Calu3 (cell line): ENCODE measurements around the gene SLC7A11. TPM values are rescaled to one million over a fixed set of nuclear protein-coding genes. Genes with fewer than 3 reads are reported as not detected.
A peak's percentile ranks its signal among the peaks of the same experiment; 100 is the strongest.
"Not testable (repeated sequence)": the region's sequence is repeated elsewhere in the genome, so short reads cannot be mapped to it uniquely, and the experiment has no call there.

Source experiments
- BruUV-seq: library from RNA; stranded (reverse); fragments of 400-500 nt; replicated peaks from 2 replicates; lab custom pipeline; 2021; lab: Mats Ljungman, UMichigan
- CTCF ChIA-PET: fragments of 300-600 bp; sonication (Branson Sonifier 250); formaldehyde crosslinking; loops from one replicate; lab custom pipeline; 2022; ENCODE audit warnings: antibody characterized with exemption; lab: Charles Lee
- DNase-seq: peaks from one replicate; pipeline ENCODE4 v3.0.0; 2022
- H3K27ac Mint-ChIP-seq: one replicate; pipeline ENCODE4 v1.8.0; 2022; ENCODE audit warnings: mixed read lengths; ENCODE audit not compliant: unreplicated experiment
- H3K27me3 Mint-ChIP-seq: one replicate; pipeline ENCODE4 v1.8.0; 2022; ENCODE audit warnings: mixed read lengths; ENCODE audit not compliant: unreplicated experiment
- H3K36me3 Mint-ChIP-seq: one replicate; pipeline ENCODE4 v1.8.0; 2022; ENCODE audit warnings: mild to moderate bottlenecking, moderate library complexity, mixed read lengths; ENCODE audit not compliant: insufficient read depth, unreplicated experiment
- H3K4me1 Mint-ChIP-seq: one replicate; pipeline ENCODE4 v1.8.0; 2022; ENCODE audit warnings: mild to moderate bottlenecking, low read depth, mixed read lengths; ENCODE audit not compliant: unreplicated experiment
- H3K4me3 Mint-ChIP-seq: one replicate; pipeline ENCODE4 v1.8.0; 2022; ENCODE audit warnings: mild to moderate bottlenecking, low read depth, moderate library complexity, mixed read lengths; ENCODE audit not compliant: unreplicated experiment
- H3K9me3 Mint-ChIP-seq: one replicate; pipeline ENCODE4 v1.8.0; 2022; ENCODE audit warnings: low read depth, mixed read lengths; ENCODE audit not compliant: unreplicated experiment
- CTCF ChIP-seq: fragments of 200-600 bp; IDR thresholded peaks from one replicate; pipeline ENCODE4 v1.8.0; 2022; ENCODE audit warnings: antibody characterized with exemption; ENCODE audit not compliant: unreplicated experiment
- intact Hi-C: fragments of 100-400 bp; cut with micrococcal nuclease; formaldehyde crosslinking; loops from one replicate; pipeline ENCODE4 v1.10.0; 2022; ENCODE audit not compliant: unreplicated experiment
- total RNA-seq: library from RNA; stranded (reverse); gene quantifications from 2 replicates; pipeline ENCODE4 v1.2.3, GENCODE V29; 2022

Gene SLC7A11
- total RNA-seq, 1 experiment from 2014 or later: 49.4 TPM

GRCh38 chr4:138241281-138242075, 671 bp downstream of the SLC7A11 start:
- H3K27me3 Mint-ChIP-seq: no peaks in the 10 kb centered on the region
- TF ChIP-seq CTCF: no peak
- no peaks in the 10 kb centered on the region for H3K9me3 Mint-ChIP-seq
- DNase-seq: peak; percentile 38
- H3K36me3 Mint-ChIP-seq: peaks cover 57% of the 10 kb centered on the region
- peak overlapping the region; percentile 99 for H3K27ac Mint-ChIP-seq
- BruUV-seq: TSS peak; percentile 75
- CTCF ChIA-PET: interaction anchor here (0.9 to 1.7 kb wide), 4 partner anchors 26 to 253 kb away, joined by 3 to 10 read pairs (median 4); no protein-coding TSS in a partner anchor
- H3K4me3 Mint-ChIP-seq: peak overlapping the region; percentile 97
- intact Hi-C loops: loop anchor here (1.0 to 2.0 kb wide), 3 partner anchors 43 to 253 kb away; no protein-coding TSS in a partner anchor
- no peaks in the 10 kb centered on the region for H3K4me1 Mint-ChIP-seq

- intact Hi-C loops: loop anchor here (5.0 kb wide), 1 partner anchor 168 kb away; no protein-coding TSS in a partner anchor
- Mint-ChIP-seq H3K36me3 (peaks cover 70% of the 10 kb centered on the region), H3K27me3 (no peaks in the 10 kb centered on the region), H3K9me3 (no peaks in the 10 kb centered on the region), H3K4me1 (no peaks in the 10 kb centered on the region), H3K27ac (peak overlapping the region; percentile 99), H3K4me3 (peak overlapping the region; percentile 63)
- BruUV-seq: no TSS peak
- DNase-seq: no peak
- no peak for TF ChIP-seq CTCF
- CTCF ChIA-PET: no interaction called here
Measured at GRCh38 chr4:138239491-138239890, 2.7 kb downstream of the SLC7A11 start.

GRCh38 chr4:138238521-138239292, 3.4 kb downstream of the SLC7A11 start:
- TF ChIP-seq CTCF: no peak
- CTCF ChIA-PET: interaction anchor here (1.0 kb wide), 1 partner anchor 256 kb away, joined by 3 read pairs; no protein-coding TSS in a partner anchor
- Mint-ChIP-seq H3K27ac (peak overlapping the region; percentile 99), H3K9me3 (no peaks in the 10 kb centered on the region), H3K36me3 (peaks cover 74% of the 10 kb centered on the region), H3K27me3 (no peaks in the 10 kb centered on the region), H3K4me1 (peaks cover 5% of the 10 kb centered on the region), H3K4me3 (peak overlapping the region; percentile 63)
- DNase-seq: no peak
- BruUV-seq: no TSS peak
- intact Hi-C loops: loop anchor here (5.0 kb wide), 1 partner anchor 169 kb away; no protein-coding TSS in a partner anchor

GRCh38 chr4:138237132-138237531, 5.0 kb downstream of the SLC7A11 start:
- not testable (repeated sequence) for H3K27me3 Mint-ChIP-seq, H3K4me1 Mint-ChIP-seq, H3K9me3 Mint-ChIP-seq, DNase-seq, BruUV-seq
- intact Hi-C loops: loop anchor here (5.0 kb wide), 1 partner anchor 170 kb away; no protein-coding TSS in a partner anchor
- Mint-ChIP-seq H3K27ac (peak overlapping the region; percentile 92), H3K4me3 (peak overlapping the region; percentile 41), H3K36me3 (peaks cover 83% of the 10 kb centered on the region)
- CTCF ChIA-PET: interaction anchor here (0.9 kb wide), 1 partner anchor 258 kb away, joined by 3 read pairs; no protein-coding TSS in a partner anchor
